OCI-LY1 (cell line): ENCODE results near the gene WDFY2.

Experiments
- H2AFZ ChIP-seq: fragments of 200-600 bp; sonication (generic), shearing (Covaris generic); 2 replicates; pipeline ENCODE4 v1.6.0; 2014; ENCODE audit warnings: antibody characterized with exemption, mild to moderate bottlenecking, low read length
- H3F3A ChIP-seq: fragments of 200-600 bp; sonication (generic), shearing (Covaris generic); 2 replicates; pipeline ENCODE4 v1.6.0; 2014; ENCODE audit warnings: mild to moderate bottlenecking, antibody characterized with exemption, low read length, moderate library complexity; ENCODE audit not compliant: insufficient read depth
- H3K27ac ChIP-seq: fragments of 200-600 bp; sonication (generic); 2 replicates; pipeline ENCODE4 v1.5.1; 2014; ENCODE audit warnings: low read length, mixed run types, mild to moderate bottlenecking, low read depth; ENCODE audit not compliant: poor library complexity, severe bottlenecking
- H3K27me3 ChIP-seq: fragments of 200-600 bp; sonication (generic); 2 replicates; pipeline ENCODE4 v1.6.0; 2014; ENCODE audit warnings: antibody characterized with exemption, mild to moderate bottlenecking, low read length, moderate library complexity; ENCODE audit not compliant: insufficient read depth
- H3K36me3 ChIP-seq: fragments of 200-600 bp; sonication (generic); 2 replicates; pipeline ENCODE4 v1.6.1; 2014; ENCODE audit warnings: mild to moderate bottlenecking, antibody characterized with exemption, low read length, moderate library complexity, mixed read lengths; ENCODE audit not compliant: insufficient read depth
- H3K4me1 ChIP-seq: fragments of 200-600 bp; sonication (generic); 2 replicates; pipeline ENCODE4 v1.5.1; 2014; ENCODE audit warnings: mild to moderate bottlenecking, low read length, moderate library complexity; ENCODE audit not compliant: insufficient read depth, severe bottlenecking
- H3K4me2 ChIP-seq: fragments of 200-600 bp; sonication (generic), shearing (Covaris generic); 2 replicates; pipeline ENCODE4 v1.6.1; 2014; ENCODE audit warnings: low read length
- H3K4me3 ChIP-seq: fragments of 200-600 bp; sonication (generic); 2 replicates; pipeline ENCODE4 v1.5.1; 2014; ENCODE audit warnings: low read length, low read depth, mild to moderate bottlenecking, mixed read lengths; ENCODE audit not compliant: poor library complexity, severe bottlenecking
- H3K79me2 ChIP-seq: fragments of 200-600 bp; shearing (Covaris generic); 2 replicates; pipeline ENCODE4 v1.6.1; 2016; ENCODE audit warnings: mixed run types, low read length, mixed read lengths; ENCODE audit not compliant: insufficient read depth
- H3K9ac ChIP-seq: fragments of 200-600 bp; sonication (generic), shearing (Covaris generic); 2 replicates; pipeline ENCODE4 v1.6.1; 2014; ENCODE audit warnings: mild to moderate bottlenecking, low read length, mixed read lengths
- H3K9me2 ChIP-seq: fragments of 200-600 bp; sonication (generic), shearing (Covaris generic); 2 replicates; pipeline ENCODE4 v1.6.1; 2014; ENCODE audit warnings: low read depth, mild to moderate bottlenecking, low read length, mixed read lengths
- H3K9me3 ChIP-seq: fragments of 200-600 bp; shearing (Covaris generic); 2 replicates; pipeline ENCODE4 v1.6.1; 2014; ENCODE audit warnings: low read length, mixed read lengths
- H4K20me1 ChIP-seq: fragments of 200-600 bp; sonication (generic), shearing (Covaris generic); 2 replicates; pipeline ENCODE4 v1.6.0; 2016; ENCODE audit warnings: mild to moderate bottlenecking, low read length; ENCODE audit not compliant: insufficient read depth
- CTCF ChIP-seq: fragments of 200-600 bp; sonication (generic), shearing (Covaris generic); IDR thresholded peaks from 2 replicates; pipeline ENCODE4 v1.5.1; 2017; ENCODE audit warnings: mild to moderate bottlenecking, antibody characterized with exemption, low read length, moderate library complexity, mixed read lengths
- EZH2 ChIP-seq: fragments of 200-600 bp; sonication (generic), shearing (Covaris generic); IDR thresholded peaks from 2 replicates; pipeline ENCODE4 v1.8.0; 2017; ENCODE audit warnings: borderline replicate concordance, mixed run types, mild to moderate bottlenecking, antibody characterized with exemption, low read length, moderate library complexity, mixed read lengths

Gene WDFY2

GRCh38 chr13:51697855-51698254, 113.6 kb downstream of the WDFY2 start:
- H3K27ac ChIP-seq: no peak overlapping the region
- no peak overlapping the region for H3K4me3 ChIP-seq
- H3K36me3 ChIP-seq: no peaks in the 10 kb centered on the region
- no peak overlapping the region for H3K9ac ChIP-seq
- no peaks in the 10 kb centered on the region for H3K27me3 ChIP-seq
- no peak for TF ChIP-seq EZH2
- TF ChIP-seq CTCF: no peak
- H3K9me2 ChIP-seq: no peaks in the 10 kb centered on the region
- H2AFZ ChIP-seq: no peak overlapping the region
- H3K9me3 ChIP-seq: no peaks in the 10 kb centered on the region
- no peak overlapping the region for H3K4me2 ChIP-seq
- no peaks in the 10 kb centered on the region for H3F3A ChIP-seq
- H3K79me2 ChIP-seq: no peaks in the 10 kb centered on the region
- no peaks in the 10 kb centered on the region for H3K4me1 ChIP-seq
- H4K20me1 ChIP-seq: no peaks in the 10 kb centered on the region

- Histone ChIP-seq H3F3A (no peaks in the 10 kb centered on the region), H3K4me2 (no peak overlapping the region), H3K36me3 (no peaks in the 10 kb centered on the region), H3K79me2 (no peaks in the 10 kb centered on the region), H4K20me1 (no peaks in the 10 kb centered on the region), H3K4me1 (no peaks in the 10 kb centered on the region), H3K9ac (no peak overlapping the region), H3K27ac (no peak overlapping the region), H3K4me3 (no peak overlapping the region), H2AFZ (no peak overlapping the region), H3K27me3 (no peaks in the 10 kb centered on the region), H3K9me3 (no peaks in the 10 kb centered on the region), H3K9me2 (no peaks in the 10 kb centered on the region)
- TF ChIP-seq CTCF: no peak
- no peak for TF ChIP-seq EZH2
Observed at GRCh38 chr13:51698352-51698751, 114.1 kb downstream of the WDFY2 start.

GRCh38 chr13:51704399-51705313, 120.4 kb downstream of the WDFY2 start:
- H4K20me1 ChIP-seq: no peaks in the 10 kb centered on the region
- H3K4me3 ChIP-seq: no peak overlapping the region
- no peaks in the 10 kb centered on the region for H3K9me2 ChIP-seq
- H3K4me1 ChIP-seq: no peaks in the 10 kb centered on the region
- H3F3A ChIP-seq: no peaks in the 10 kb centered on the region
- no peak overlapping the region for H3K27ac ChIP-seq
- TF ChIP-seq EZH2: no peak
- no peak for TF ChIP-seq CTCF
- H3K9ac ChIP-seq: no peak overlapping the region
- H2AFZ ChIP-seq: no peak overlapping the region
- no peak overlapping the region for H3K4me2 ChIP-seq
- no peaks in the 10 kb centered on the region for H3K79me2 ChIP-seq
- H3K9me3 ChIP-seq: no peaks in the 10 kb centered on the region
- H3K27me3 ChIP-seq: no peaks in the 10 kb centered on the region
- no peaks in the 10 kb centered on the region for H3K36me3 ChIP-seq
